ENCODE data around the gene ZC3H10. TPM values are rescaled to one million over a fixed set of nuclear protein-coding genes. Genes with fewer than 3 reads are reported as not detected.

The ZC3H10 gene
- polyA plus RNA-seq, 1 donor: 4.5 TPM

- 40% methylated on average over 2 of the region's 3 CpGs for WGBS (ENCODE audit: insufficient coverage, low lambda C conversion rate)
- H3K36me3 ChIP-seq (ENCODE audit: control insufficient read depth, insufficient read depth, low read length): peaks cover 14% of the 10 kb centered on the region
- H3K4me1 ChIP-seq (ENCODE audit: control insufficient read depth, insufficient read depth, low read length): peaks cover 27% of the 10 kb centered on the region
- no peaks in the 10 kb centered on the region for H3K9me3 ChIP-seq (ENCODE audit: control insufficient read depth, low read depth, low read length)
- H3K27me3 ChIP-seq (ENCODE audit: control insufficient read depth, insufficient read depth, low read length): no peaks in the 10 kb centered on the region
- peak in 1 of 2 donors; percentile 32 for DNase-seq
- no peak overlapping the region for H3K4me3 ChIP-seq (ENCODE audit: low read length)
- H3K27ac ChIP-seq (ENCODE audit: low read length): peak overlapping the region; percentile 74
These were observed 8.7 kb downstream of the ZC3H10 start for GRCh38 chr12:56126732-56127239.

- H3K4me3 ChIP-seq (ENCODE audit: low read length): peak overlapping the region; percentile 92
- DNase-seq: no peak
- H3K36me3 ChIP-seq (ENCODE audit: control insufficient read depth, insufficient read depth, low read length): peaks cover 20% of the 10 kb centered on the region
- H3K9me3 ChIP-seq (ENCODE audit: control insufficient read depth, low read depth, low read length): no peaks in the 10 kb centered on the region
- no CpG with 5 or more reads among the region's 8 CpGs for WGBS (ENCODE audit: insufficient coverage, low lambda C conversion rate)
- peak overlapping the region; percentile 74 for H3K27ac ChIP-seq (ENCODE audit: low read length)
- H3K27me3 ChIP-seq (ENCODE audit: control insufficient read depth, insufficient read depth, low read length): no peaks in the 10 kb centered on the region
- H3K4me1 ChIP-seq (ENCODE audit: control insufficient read depth, insufficient read depth, low read length): peaks cover 27% of the 10 kb centered on the region
These were observed 9.4 kb downstream of the ZC3H10 start for GRCh38 chr12:56127485-56127887.

- no peaks in the 10 kb centered on the region for H3K9me3 ChIP-seq (ENCODE audit: control insufficient read depth, low read depth, low read length)
- no peaks in the 10 kb centered on the region for H3K27me3 ChIP-seq (ENCODE audit: control insufficient read depth, insufficient read depth, low read length)
- H3K4me1 ChIP-seq (ENCODE audit: control insufficient read depth, insufficient read depth, low read length): peaks cover 27% of the 10 kb centered on the region
- peak within 1 kb of the TSS; percentile 92 for H3K4me3 ChIP-seq (ENCODE audit: low read length)
- DNase-seq: peak; percentile 99 to 100
- WGBS (ENCODE audit: insufficient coverage, low lambda C conversion rate): no CpG with 5 or more reads among the region's 49 CpGs
- H3K27ac ChIP-seq (ENCODE audit: low read length): peak within 1 kb of the TSS; percentile 83
- peaks cover 23% of the 10 kb centered on the region for H3K36me3 ChIP-seq (ENCODE audit: control insufficient read depth, insufficient read depth, low read length)
These were observed 10.0 kb downstream of the ZC3H10 start, which contains the start of gene ESYT1 for GRCh38 chr12:56127888-56128669. Gene ESYT1 (plus strand): TSS chr12:56128267. CDS start chr12:56128320, 53 bp downstream.

GRCh38 chr12:56128670-56129205, 10.7 kb downstream of the ZC3H10 start:
- Histone ChIP-seq H3K4me3 (ENCODE audit: low read length) (peak overlapping the region; percentile 92), H3K27me3 (ENCODE audit: control insufficient read depth, insufficient read depth, low read length) (no peaks in the 10 kb centered on the region), H3K4me1 (ENCODE audit: control insufficient read depth, insufficient read depth, low read length) (peaks cover 27% of the 10 kb centered on the region), H3K36me3 (ENCODE audit: control insufficient read depth, insufficient read depth, low read length) (peaks cover 29% of the 10 kb centered on the region), H3K27ac (ENCODE audit: low read length) (peak overlapping the region; percentile 83), H3K9me3 (ENCODE audit: control insufficient read depth, low read depth, low read length) (no peaks in the 10 kb centered on the region)
- peak in 1 of 2 donors; percentile 46 for DNase-seq
- WGBS (ENCODE audit: insufficient coverage, low lambda C conversion rate): 3% methylated on average over 7 of the region's 20 CpGs

GRCh38 chr12:56129206-56129941, 11.3 kb downstream of the ZC3H10 start:
- Histone ChIP-seq H3K4me3 (ENCODE audit: low read length) (peak overlapping the region; percentile 92), H3K27ac (ENCODE audit: low read length) (peak overlapping the region; percentile 83), H3K27me3 (ENCODE audit: control insufficient read depth, insufficient read depth, low read length) (no peaks in the 10 kb centered on the region), H3K36me3 (ENCODE audit: control insufficient read depth, insufficient read depth, low read length) (peaks cover 36% of the 10 kb centered on the region), H3K9me3 (ENCODE audit: control insufficient read depth, low read depth, low read length) (no peaks in the 10 kb centered on the region), H3K4me1 (ENCODE audit: control insufficient read depth, insufficient read depth, low read length) (peaks cover 27% of the 10 kb centered on the region)
- peak in 1 of 2 donors; percentile 62 for DNase-seq
- no CpG with 5 or more reads among the region's 29 CpGs for WGBS (ENCODE audit: insufficient coverage, low lambda C conversion rate)

- 83% methylated on average over 1 of the region's 22 CpGs for WGBS (ENCODE audit: insufficient coverage, low lambda C conversion rate)
- DNase-seq: no peak
- H3K4me3 ChIP-seq (ENCODE audit: low read length): no peak overlapping the region
These were observed 12.0 kb downstream of the ZC3H10 start for GRCh38 chr12:56129942-56130495.

GRCh38 chr12:56130876-56131275, 12.8 kb downstream of the ZC3H10 start:
- peaks cover 22% of the 10 kb centered on the region for H3K4me1 ChIP-seq (ENCODE audit: control insufficient read depth, insufficient read depth, low read length)
- no peaks in the 10 kb centered on the region for H3K27me3 ChIP-seq (ENCODE audit: control insufficient read depth, insufficient read depth, low read length)
- WGBS (ENCODE audit: insufficient coverage, low lambda C conversion rate): 17% methylated on average over 1 of the region's 4 CpGs
- no peak overlapping the region for H3K27ac ChIP-seq (ENCODE audit: low read length)
- H3K9me3 ChIP-seq (ENCODE audit: control insufficient read depth, low read depth, low read length): no peaks in the 10 kb centered on the region
- H3K4me3 ChIP-seq (ENCODE audit: low read length): no peak overlapping the region
- H3K36me3 ChIP-seq (ENCODE audit: control insufficient read depth, insufficient read depth, low read length): peaks cover 36% of the 10 kb centered on the region
- no peak for DNase-seq

More at GRCh38 chr12:56129942-56130495, 12.0 kb downstream of the ZC3H10 start:
- no peak overlapping the region for H3K27ac ChIP-seq (ENCODE audit: low read length)
- no peaks in the 10 kb centered on the region for H3K27me3 ChIP-seq (ENCODE audit: control insufficient read depth, insufficient read depth, low read length)
- no peaks in the 10 kb centered on the region for H3K9me3 ChIP-seq (ENCODE audit: control insufficient read depth, low read depth, low read length)
- H3K36me3 ChIP-seq (ENCODE audit: control insufficient read depth, insufficient read depth, low read length): peaks cover 36% of the 10 kb centered on the region
- H3K4me1 ChIP-seq (ENCODE audit: control insufficient read depth, insufficient read depth, low read length): peaks cover 27% of the 10 kb centered on the region

GRCh38 chr12:56134897-56135296, 16.8 kb downstream of the ZC3H10 start:
- 80% methylated on average over 1 of the region's 6 CpGs for WGBS (ENCODE audit: insufficient coverage, low lambda C conversion rate)
- peaks cover 71% of the 10 kb centered on the region for H3K36me3 ChIP-seq (ENCODE audit: control insufficient read depth, insufficient read depth, low read length)
- H3K27ac ChIP-seq (ENCODE audit: low read length): no peak overlapping the region
- no peaks in the 10 kb centered on the region for H3K27me3 ChIP-seq (ENCODE audit: control insufficient read depth, insufficient read depth, low read length)
- no peak for DNase-seq
- no peaks in the 10 kb centered on the region for H3K4me1 ChIP-seq (ENCODE audit: control insufficient read depth, insufficient read depth, low read length)
- H3K9me3 ChIP-seq (ENCODE audit: control insufficient read depth, low read depth, low read length): no peaks in the 10 kb centered on the region
- H3K4me3 ChIP-seq (ENCODE audit: low read length): no peak overlapping the region

GRCh38 chr12:56137853-56138571, 19.9 kb downstream of the ZC3H10 start:
- H3K4me1 ChIP-seq (ENCODE audit: control insufficient read depth, insufficient read depth, low read length): no peaks in the 10 kb centered on the region
- WGBS (ENCODE audit: insufficient coverage, low lambda C conversion rate): no CpG with 5 or more reads among the region's 14 CpGs
- no peaks in the 10 kb centered on the region for H3K27me3 ChIP-seq (ENCODE audit: control insufficient read depth, insufficient read depth, low read length)
- no peak overlapping the region for H3K4me3 ChIP-seq (ENCODE audit: low read length)
- H3K9me3 ChIP-seq (ENCODE audit: control insufficient read depth, low read depth, low read length): no peaks in the 10 kb centered on the region
- H3K27ac ChIP-seq (ENCODE audit: low read length): no peak overlapping the region
- DNase-seq: no peak
- H3K36me3 ChIP-seq (ENCODE audit: control insufficient read depth, insufficient read depth, low read length): peaks cover 68% of the 10 kb centered on the region
